ENCODE data around the gene FOSB. TPM values are rescaled to one million over a fixed set of nuclear protein-coding genes. Genes with fewer than 3 reads are reported as not detected.

Gene FOSB
- total and polyA plus RNA-seq, 9 of the 15 experiments (the other 6 are each of a cell fraction or from before 2014, with no cell fraction given), result 0.11 to 2.7 (median 0.73) TPM

- peak in 1 of 2 experiments; percentile 60; a peak in 1 of 4 replicates for TF ChIP-seq KDM4B (IDR thresholded peaks at IDR 0.05; ENCODE audit: borderline replicate concordance in 2 of 2, low read depth in 1 of 2)
- peak; percentile 45 for TF ChIP-seq PRDM10 (IDR thresholded peaks at IDR 0.05; ENCODE audit: partially characterized antibody)
- no peak; a peak in 1 of 4 replicates for TF ChIP-seq ARNT (IDR thresholded peaks at IDR 0.05)
- peak; percentile 79 for TF ChIP-seq MAX (CRISPR knock-in tag; IDR thresholded peaks at IDR 0.05)
- TF ChIP-seq NKRF (IDR thresholded peaks at IDR 0.05; ENCODE audit: borderline replicate concordance), result no peak; the same call in 1 of the 2 replicates
- TF ChIP-seq SMC3 (conservative IDR thresholded peaks at IDR 0.05; ENCODE audit: insufficient read depth, low read depth, low read length), result no peak
- TF ChIP-seq MECOM (CRISPR knock-in tag; IDR thresholded peaks at IDR 0.05), result no peak
- no peak for TF ChIP-seq DLX4 (CRISPR knock-in tag; IDR thresholded peaks at IDR 0.05)
- TF ChIP-seq ARID3B (CRISPR knock-in tag; IDR thresholded peaks at IDR 0.05; ENCODE audit: borderline replicate concordance), result no peak
- no peak; the same call in 1 of the 2 replicates for TF ChIP-seq RFX5 (IDR thresholded peaks at IDR 0.05; ENCODE audit: low read depth, low read length)
- TF ChIP-seq ILK (tag; IDR thresholded peaks at IDR 0.05; ENCODE audit: borderline replicate concordance, low read depth), result no peak
- TF ChIP-seq IFI16 (CRISPR knock-in tag; IDR thresholded peaks at IDR 0.05), result no peak
- no peak for TF ChIP-seq KLF10 (CRISPR knock-in tag; IDR thresholded peaks at IDR 0.05)
Measured at GRCh38 chr19:45506246-45506988, 38.6 kb downstream of the FOSB start (continued).
